HG02571 (cell line): Measurements from ENCODE around the gene MAPK1.
"Not testable (repeated sequence)": the region's sequence is repeated elsewhere in the genome, so short reads cannot be mapped to it uniquely, and the experiment has no call there.

Experiments used
- ATAC-seq: cut with Tn5 transposase; IDR thresholded peaks from one replicate; pipeline ENCODE4 v1.9.1; 2021; ENCODE audit warnings: mild to moderate bottlenecking, moderate library complexity; ENCODE audit not compliant: unreplicated experiment

The MAPK1 gene

GRCh38 chr22:21793716-21794115 lies 73.7 kb downstream of the MAPK1 start:
- not testable (repeated sequence) for ATAC-seq

GRCh38 chr22:21791635-21792625 lies 75.5 kb downstream of the MAPK1 start:
- no peak for ATAC-seq

GRCh38 chr22:21790849-21791610 lies 76.4 kb downstream of the MAPK1 start:
- not testable (repeated sequence) for ATAC-seq

- no peak for ATAC-seq
Observed at GRCh38 chr22:21790359-21790758, 77.1 kb downstream of the MAPK1 start.

GRCh38 chr22:21787565-21787964 lies 79.9 kb downstream of the MAPK1 start:
- ATAC-seq: not testable (repeated sequence)

- no peak for ATAC-seq
Observed at GRCh38 chr22:21780259-21780658, 87.2 kb downstream of the MAPK1 start.

GRCh38 chr22:21779444-21779843 lies 88.0 kb downstream of the MAPK1 start:
- ATAC-seq: no peak

GRCh38 chr22:21778705-21779363 lies 88.6 kb downstream of the MAPK1 start:
- ATAC-seq: no peak

- no peak for ATAC-seq
Observed at GRCh38 chr22:21771631-21771976, 95.8 kb downstream of the MAPK1 start.

- no peak for ATAC-seq
Observed at GRCh38 chr22:21768435-21768834, 99.0 kb downstream of the MAPK1 start.

GRCh38 chr22:21766691-21767462 lies 100.6 kb downstream of the MAPK1 start:
- peak; percentile 51 for ATAC-seq

- no peak for ATAC-seq
Observed at GRCh38 chr22:21765909-21766529, 101.4 kb downstream of the MAPK1 start.

GRCh38 chr22:21764038-21764804 lies 103.2 kb downstream of the MAPK1 start:
- ATAC-seq: no peak

GRCh38 chr22:21762712-21763581 lies 104.5 kb downstream of the MAPK1 start:
- ATAC-seq: no peak

- ATAC-seq: no peak
Observed at GRCh38 chr22:21761994-21762680, 105.3 kb downstream of the MAPK1 start.

GRCh38 chr22:21761086-21761485 lies 106.4 kb downstream of the MAPK1 start:
- no peak for ATAC-seq

GRCh38 chr22:21760640-21761039 lies 106.8 kb downstream of the MAPK1 start:
- ATAC-seq: no peak
